ENCODE results near the gene LRRTM4. TPM values are rescaled to one million over a fixed set of nuclear protein-coding genes. Genes with fewer than 3 reads are reported as not detected.

Gene LRRTM4
- total and polyA plus RNA-seq, 2 of the 13 experiments (the other 11 are each of a cell fraction or from before 2014, with no cell fraction given): 1.2 TPM

DNA sequence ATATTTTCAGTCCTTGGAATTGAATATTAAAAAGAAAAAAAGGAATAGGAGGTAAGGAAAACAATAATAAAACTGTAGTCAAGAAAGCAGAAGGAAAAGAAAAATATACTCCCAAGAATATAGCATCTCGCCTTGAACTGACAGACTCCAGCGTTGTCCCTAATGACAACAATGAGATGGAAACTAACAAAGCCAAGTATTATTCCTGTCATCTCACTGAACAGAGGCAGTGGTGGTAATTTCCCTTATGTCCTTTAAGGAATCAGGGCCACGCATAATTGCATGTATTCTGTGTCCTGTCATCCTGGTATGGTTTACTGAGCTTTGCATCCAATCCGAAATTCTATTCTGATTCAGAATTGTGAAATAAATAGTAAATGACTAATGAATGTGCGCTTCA, 158.9 kb downstream of the LRRTM4 start:
- ChIA-PET POLR2A (no interaction called here), CTCF (ENCODE audit: low intra/inter-chr PET ratio, low total read pairs) (no interaction called here)
- no peaks in the 10 kb centered on the region for H3K79me2 ChIP-seq (ENCODE audit: insufficient read depth, low read length)
- no peaks in the 10 kb centered on the region for H3K4me1 ChIP-seq (ENCODE audit: insufficient read depth, low read length)
- WGBS (ENCODE audit: low lambda C conversion rate): 17% methylated on average over 5 of the region's 5 CpGs
- DNase-seq (ENCODE audit: low spot score) (no peak), ATAC-seq (no peak), FAIRE-seq (no peak)
- intact Hi-C loops (cut with micrococcal nuclease; ENCODE audit: unreplicated experiment) (no loop called here), in situ Hi-C loops (cut with HindIII; ENCODE audit: extremely low pct_ligation_motif_present, low pct_unique_long_range_greater_than_20kb) (no loop called here)
- H3K27ac ChIP-seq (ENCODE audit: extremely low read length, insufficient read depth, low read length): no peak overlapping the region
- no peak overlapping the region for H2AFZ ChIP-seq (ENCODE audit: low read length)
- no peaks in the 10 kb centered on the region for H3K9me3 ChIP-seq (ENCODE audit: low read length)
- H3K36me3 ChIP-seq (replicated peaks in 1 of 2; ENCODE audit: control insufficient read depth in 1 of 2, insufficient read depth in 2 of 2, low read length in 2 of 2): no peaks in the 10 kb centered on the region
- TF ChIP-seq JUNB (CRISPR knock-in tag; IDR thresholded peaks at IDR 0.05; ENCODE audit: borderline replicate concordance) (no peak), ZFP41 (CRISPR knock-in tag; IDR thresholded peaks at IDR 0.05; ENCODE audit: borderline replicate concordance) (no peak), ZNF24 (IDR thresholded peaks at IDR 0.05) (no peak), MAFF (IDR thresholded peaks at IDR 0.05; ENCODE audit: low read depth, low read length) (no peak), ZBTB20 (CRISPR knock-in tag; IDR thresholded peaks at IDR 0.05; ENCODE audit: borderline replicate concordance, low read depth) (no peak), ZNF773 (CRISPR knock-in tag; IDR thresholded peaks at IDR 0.05; ENCODE audit: borderline replicate concordance) (no peak), ZNF281 (CRISPR knock-in tag; IDR thresholded peaks at IDR 0.05; ENCODE audit: borderline replicate concordance) (no peak), KDM4B (CRISPR knock-in tag; IDR thresholded peaks at IDR 0.05) (no peak), RFX3 (CRISPR knock-in tag; IDR thresholded peaks at IDR 0.05) (no peak), GZF1 (CRISPR knock-in tag; IDR thresholded peaks at IDR 0.05) (no peak), ATAD3A (CRISPR knock-in tag; IDR thresholded peaks at IDR 0.05) (no peak), PRDM10 (CRISPR knock-in tag; IDR thresholded peaks at IDR 0.05; ENCODE audit: low read depth) (no peak), SP2 (CRISPR knock-in tag; IDR thresholded peaks at IDR 0.05) (no peak), KLF6 (CRISPR knock-in tag; IDR thresholded peaks at IDR 0.05) (no peak)
- TF ChIP-seq, protein P1, sequence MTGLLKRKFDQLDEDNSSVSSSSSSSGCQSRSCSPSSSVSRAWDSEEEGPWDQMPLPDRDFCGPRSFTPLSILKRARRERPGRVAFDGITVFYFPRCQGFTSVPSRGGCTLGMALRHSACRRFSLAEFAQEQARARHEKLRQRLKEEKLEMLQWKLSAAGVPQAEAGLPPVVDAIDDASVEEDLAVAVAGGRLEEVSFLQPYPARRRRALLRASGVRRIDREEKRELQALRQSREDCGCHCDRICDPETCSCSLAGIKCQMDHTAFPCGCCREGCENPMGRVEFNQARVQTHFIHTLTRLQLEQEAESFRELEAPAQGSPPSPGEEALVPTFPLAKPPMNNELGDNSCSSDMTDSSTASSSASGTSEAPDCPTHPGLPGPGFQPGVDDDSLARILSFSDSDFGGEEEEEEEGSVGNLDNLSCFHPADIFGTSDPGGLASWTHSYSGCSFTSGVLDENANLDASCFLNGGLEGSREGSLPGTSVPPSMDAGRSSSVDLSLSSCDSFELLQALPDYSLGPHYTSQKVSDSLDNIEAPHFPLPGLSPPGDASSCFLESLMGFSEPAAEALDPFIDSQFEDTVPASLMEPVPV (CRISPR knock-in tag; IDR thresholded peaks at IDR 0.05): no peak
- H4K20me1 ChIP-seq (ENCODE audit: insufficient read depth, low read length): no peaks in the 10 kb centered on the region
- no peaks in the 10 kb centered on the region for H3K27me3 ChIP-seq (ENCODE audit: control insufficient read depth in 1 of 2, insufficient read depth in 2 of 2, low read length in 2 of 2)
- no peak overlapping the region for H3K4me2 ChIP-seq (ENCODE audit: low read depth, low read length)
- H3K4me3 ChIP-seq (replicated peaks in 1 of 3; ENCODE audit: insufficient read depth in 1 of 3, low read depth in 2 of 3, low read length in 3 of 3): no peak overlapping the region
- no peak overlapping the region for H3K9ac ChIP-seq (ENCODE audit: insufficient read depth, low read depth, low read length)
- BruUV-seq (replicated peaks): no TSS peak
